ENCODE data around the gene BCAS3.
"Not testable (repeated sequence)": the region's sequence is repeated elsewhere in the genome, so short reads cannot be mapped to it uniquely, and the experiment has no call there.

BCAS3 gene

DNA sequence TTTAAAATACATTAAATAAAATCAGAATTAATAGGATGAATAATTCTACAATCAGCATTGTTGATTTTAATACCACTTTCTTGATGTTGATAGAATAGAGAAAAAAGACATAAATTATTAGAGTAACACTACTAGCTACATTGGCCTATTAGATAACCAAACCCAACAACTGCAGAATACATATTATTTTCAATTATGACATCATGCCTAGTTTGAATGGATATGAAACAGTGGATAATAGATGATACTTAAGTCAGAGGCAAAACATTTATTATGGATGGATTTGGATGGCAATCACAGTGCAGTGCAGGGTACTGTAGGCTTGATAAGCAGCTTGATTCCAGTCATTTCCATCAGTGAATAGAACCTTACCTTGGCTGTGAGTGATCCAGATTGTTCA, 293.1 kb downstream of the BCAS3 start:
- H3K4me1 ChIP-seq (ENCODE audit: low read depth, poor library complexity, severe bottlenecking): no peaks in the 10 kb centered on the region
- H3K79me2 ChIP-seq (ENCODE audit: insufficient read depth, low read depth): no peaks in the 10 kb centered on the region
- TF ChIP-seq, protein P1, sequence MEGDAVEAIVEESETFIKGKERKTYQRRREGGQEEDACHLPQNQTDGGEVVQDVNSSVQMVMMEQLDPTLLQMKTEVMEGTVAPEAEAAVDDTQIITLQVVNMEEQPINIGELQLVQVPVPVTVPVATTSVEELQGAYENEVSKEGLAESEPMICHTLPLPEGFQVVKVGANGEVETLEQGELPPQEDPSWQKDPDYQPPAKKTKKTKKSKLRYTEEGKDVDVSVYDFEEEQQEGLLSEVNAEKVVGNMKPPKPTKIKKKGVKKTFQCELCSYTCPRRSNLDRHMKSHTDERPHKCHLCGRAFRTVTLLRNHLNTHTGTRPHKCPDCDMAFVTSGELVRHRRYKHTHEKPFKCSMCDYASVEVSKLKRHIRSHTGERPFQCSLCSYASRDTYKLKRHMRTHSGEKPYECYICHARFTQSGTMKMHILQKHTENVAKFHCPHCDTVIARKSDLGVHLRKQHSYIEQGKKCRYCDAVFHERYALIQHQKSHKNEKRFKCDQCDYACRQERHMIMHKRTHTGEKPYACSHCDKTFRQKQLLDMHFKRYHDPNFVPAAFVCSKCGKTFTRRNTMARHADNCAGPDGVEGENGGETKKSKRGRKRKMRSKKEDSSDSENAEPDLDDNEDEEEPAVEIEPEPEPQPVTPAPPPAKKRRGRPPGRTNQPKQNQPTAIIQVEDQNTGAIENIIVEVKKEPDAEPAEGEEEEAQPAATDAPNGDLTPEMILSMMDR (conservative IDR thresholded peaks at IDR 0.05; ENCODE audit: low read depth, low read length): no peak
- H3K36me3 ChIP-seq (ENCODE audit: insufficient read depth): no peaks in the 10 kb centered on the region
- no peak overlapping the region for H2AFZ ChIP-seq (ENCODE audit: low read depth)
- H3K27ac ChIP-seq: no peak overlapping the region
- no peak overlapping the region for H3K9ac ChIP-seq
- H3K4me2 ChIP-seq: no peak overlapping the region
- H4K20me1 ChIP-seq (ENCODE audit: insufficient read depth): no peaks in the 10 kb centered on the region
- no peaks in the 10 kb centered on the region for H3K27me3 ChIP-seq (ENCODE audit: insufficient read depth, low read depth)
- no peak overlapping the region for H3K4me3 ChIP-seq (IDR thresholded peaks at IDR 0.05; ENCODE audit: insufficient read depth, low read depth, low read length)

DNA sequence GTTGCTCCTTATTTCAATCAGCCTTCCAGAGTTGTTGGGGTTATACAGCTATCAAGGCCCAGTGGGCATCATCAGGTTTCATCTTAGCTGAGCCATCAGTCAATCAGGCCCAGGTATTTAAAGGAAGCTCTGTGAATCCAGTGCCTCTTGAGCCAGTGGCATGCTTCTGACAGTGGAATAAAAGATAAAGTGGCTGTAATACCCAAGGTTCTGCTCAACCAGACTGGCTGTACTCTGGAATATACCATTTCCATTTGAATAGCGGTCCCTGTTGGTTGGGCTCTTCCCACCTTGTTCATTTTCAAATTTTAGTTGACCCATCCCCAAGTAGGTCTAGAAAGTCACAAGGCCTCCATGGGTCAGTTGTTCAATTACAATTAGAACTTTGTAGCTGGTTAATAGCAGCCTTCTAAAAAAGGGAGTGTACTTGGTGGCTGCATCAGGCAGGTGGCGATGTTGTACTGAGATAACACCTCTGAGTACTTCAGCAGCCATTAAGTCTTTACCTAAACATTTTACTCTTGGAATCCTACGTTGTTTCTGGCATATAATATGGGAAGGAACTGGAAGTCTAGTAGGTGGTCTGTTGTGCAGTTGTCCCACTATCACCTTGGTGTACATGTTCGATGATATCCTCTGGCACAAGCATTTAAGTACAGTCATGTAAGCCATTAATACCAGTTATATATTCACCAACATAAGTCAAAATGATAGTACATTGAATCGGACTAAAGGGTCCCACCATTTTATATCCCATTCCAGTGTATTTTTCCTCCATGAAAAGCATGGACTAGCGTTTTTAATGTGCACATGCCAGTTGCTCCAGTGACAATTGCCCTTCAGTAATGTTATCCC, 294.1 kb downstream of the BCAS3 start:
- no peaks in the 10 kb centered on the region for H3K36me3 ChIP-seq (ENCODE audit: insufficient read depth)
- H3K4me1 ChIP-seq (ENCODE audit: low read depth, poor library complexity, severe bottlenecking): no peaks in the 10 kb centered on the region
- no peak overlapping the region for H3K4me2 ChIP-seq
- H3K4me3 ChIP-seq (IDR thresholded peaks at IDR 0.05; ENCODE audit: insufficient read depth, low read depth, low read length): no peak overlapping the region
- no peaks in the 10 kb centered on the region for H3K79me2 ChIP-seq (ENCODE audit: insufficient read depth, low read depth)
- no peak overlapping the region for H3K27ac ChIP-seq
- H2AFZ ChIP-seq (ENCODE audit: low read depth): peak overlapping the region; percentile 21; the same call in 1 of the 2 replicates
- no peaks in the 10 kb centered on the region for H3K27me3 ChIP-seq (ENCODE audit: insufficient read depth, low read depth)
- no peak overlapping the region for H3K9ac ChIP-seq
- TF ChIP-seq, protein P1 (conservative IDR thresholded peaks at IDR 0.05; ENCODE audit: low read depth, low read length): peak; percentile 93
- no peaks in the 10 kb centered on the region for H4K20me1 ChIP-seq (ENCODE audit: insufficient read depth)

DNA sequence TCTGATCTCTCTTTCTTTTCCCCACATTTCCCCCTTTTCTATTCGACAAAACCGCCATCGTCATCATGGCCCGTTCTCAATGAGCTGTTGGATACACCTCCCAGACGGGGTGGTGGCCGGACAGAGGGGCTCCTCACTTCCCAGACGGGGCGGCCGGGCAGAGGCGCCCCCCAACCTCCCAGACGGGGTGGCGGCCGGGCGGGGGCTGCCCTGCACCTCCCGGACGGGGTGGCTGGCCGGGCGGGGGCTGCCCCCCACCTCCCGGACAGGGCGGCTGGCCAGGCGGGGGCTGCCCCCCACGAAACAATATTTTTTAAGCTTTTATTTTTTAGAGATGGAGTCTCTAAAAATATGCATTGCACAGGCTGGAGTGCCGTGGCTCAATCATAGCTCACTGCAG, 299.2 kb downstream of the BCAS3 start:
- H3K9ac ChIP-seq; H3K79me2 ChIP-seq (ENCODE audit: insufficient read depth, low read depth); H3K4me3 ChIP-seq (IDR thresholded peaks at IDR 0.05; ENCODE audit: insufficient read depth, low read depth, low read length); H3K27ac ChIP-seq; H3K4me2 ChIP-seq; H3K4me1 ChIP-seq (ENCODE audit: low read depth, poor library complexity, severe bottlenecking); H3K36me3 ChIP-seq (ENCODE audit: insufficient read depth); H4K20me1 ChIP-seq (ENCODE audit: insufficient read depth); H2AFZ ChIP-seq (ENCODE audit: low read depth); H3K27me3 ChIP-seq (ENCODE audit: insufficient read depth, low read depth): not testable (repeated sequence)

DNA sequence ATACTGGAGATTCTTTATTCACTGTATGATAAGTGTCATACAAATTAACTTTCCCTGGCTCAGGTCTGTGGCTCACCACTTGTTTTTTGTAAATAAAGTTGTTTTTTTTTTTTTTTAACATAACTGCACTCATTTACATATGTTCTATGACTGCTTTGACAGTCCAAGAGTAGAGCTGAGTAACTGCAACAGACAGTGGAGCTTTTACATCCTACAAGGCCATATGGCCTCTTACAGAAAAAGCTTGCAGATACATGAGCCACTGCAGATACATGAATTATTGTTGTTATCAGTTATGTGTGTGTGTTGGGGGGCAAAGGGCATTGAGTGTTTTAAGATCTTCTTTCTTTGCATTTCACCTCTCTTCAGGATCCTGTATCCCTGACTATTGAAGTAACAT, 311.7 kb downstream of the BCAS3 start:
- Histone ChIP-seq H3K4me3 (IDR thresholded peaks at IDR 0.05; ENCODE audit: insufficient read depth, low read depth, low read length) (no peak overlapping the region), H3K27me3 (ENCODE audit: insufficient read depth, low read depth) (no peaks in the 10 kb centered on the region), H2AFZ (ENCODE audit: low read depth) (no peak overlapping the region), H4K20me1 (ENCODE audit: insufficient read depth) (no peaks in the 10 kb centered on the region), H3K4me1 (ENCODE audit: low read depth, poor library complexity, severe bottlenecking) (no peaks in the 10 kb centered on the region), H3K79me2 (ENCODE audit: insufficient read depth, low read depth) (no peaks in the 10 kb centered on the region), H3K36me3 (ENCODE audit: insufficient read depth) (no peaks in the 10 kb centered on the region), H3K9ac (no peak overlapping the region), H3K4me2 (no peak overlapping the region), H3K27ac (no peak overlapping the region)
- TF ChIP-seq, protein P1 (conservative IDR thresholded peaks at IDR 0.05; ENCODE audit: low read depth, low read length): no peak

DNA sequence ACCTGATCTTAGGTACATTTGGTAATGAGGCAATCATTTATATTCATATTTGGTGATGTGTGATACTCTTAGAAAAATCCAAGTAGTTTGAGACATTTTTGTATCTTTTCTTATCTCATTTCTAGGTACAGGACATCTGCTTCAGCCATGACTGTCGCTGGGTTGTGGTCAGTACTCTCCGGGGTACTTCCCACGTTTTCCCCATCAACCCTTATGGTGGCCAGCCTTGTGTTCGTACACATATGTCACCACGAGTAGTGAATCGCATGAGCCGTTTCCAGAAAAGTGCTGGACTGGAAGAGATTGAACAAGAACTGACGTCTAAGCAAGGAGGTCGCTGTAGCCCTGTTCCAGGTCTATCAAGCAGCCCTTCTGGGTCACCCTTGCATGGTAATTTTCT, 312.2 kb downstream of the BCAS3 start:
- H4K20me1 ChIP-seq (ENCODE audit: insufficient read depth): no peaks in the 10 kb centered on the region
- no peaks in the 10 kb centered on the region for H3K36me3 ChIP-seq (ENCODE audit: insufficient read depth)
- no peak overlapping the region for H3K4me3 ChIP-seq (IDR thresholded peaks at IDR 0.05; ENCODE audit: insufficient read depth, low read depth, low read length)
- TF ChIP-seq, protein P1 (conservative IDR thresholded peaks at IDR 0.05; ENCODE audit: low read depth, low read length): no peak
- no peaks in the 10 kb centered on the region for H3K4me1 ChIP-seq (ENCODE audit: low read depth, poor library complexity, severe bottlenecking)
- no peak overlapping the region for H3K9ac ChIP-seq
- no peaks in the 10 kb centered on the region for H3K27me3 ChIP-seq (ENCODE audit: insufficient read depth, low read depth)
- H3K79me2 ChIP-seq (ENCODE audit: insufficient read depth, low read depth): no peaks in the 10 kb centered on the region
- H3K27ac ChIP-seq: no peak overlapping the region
- H3K4me2 ChIP-seq: no peak overlapping the region
- no peak overlapping the region for H2AFZ ChIP-seq (ENCODE audit: low read depth)

All from KMS-11 (cell line).